ENCODE data around the gene CST6.

DNA sequence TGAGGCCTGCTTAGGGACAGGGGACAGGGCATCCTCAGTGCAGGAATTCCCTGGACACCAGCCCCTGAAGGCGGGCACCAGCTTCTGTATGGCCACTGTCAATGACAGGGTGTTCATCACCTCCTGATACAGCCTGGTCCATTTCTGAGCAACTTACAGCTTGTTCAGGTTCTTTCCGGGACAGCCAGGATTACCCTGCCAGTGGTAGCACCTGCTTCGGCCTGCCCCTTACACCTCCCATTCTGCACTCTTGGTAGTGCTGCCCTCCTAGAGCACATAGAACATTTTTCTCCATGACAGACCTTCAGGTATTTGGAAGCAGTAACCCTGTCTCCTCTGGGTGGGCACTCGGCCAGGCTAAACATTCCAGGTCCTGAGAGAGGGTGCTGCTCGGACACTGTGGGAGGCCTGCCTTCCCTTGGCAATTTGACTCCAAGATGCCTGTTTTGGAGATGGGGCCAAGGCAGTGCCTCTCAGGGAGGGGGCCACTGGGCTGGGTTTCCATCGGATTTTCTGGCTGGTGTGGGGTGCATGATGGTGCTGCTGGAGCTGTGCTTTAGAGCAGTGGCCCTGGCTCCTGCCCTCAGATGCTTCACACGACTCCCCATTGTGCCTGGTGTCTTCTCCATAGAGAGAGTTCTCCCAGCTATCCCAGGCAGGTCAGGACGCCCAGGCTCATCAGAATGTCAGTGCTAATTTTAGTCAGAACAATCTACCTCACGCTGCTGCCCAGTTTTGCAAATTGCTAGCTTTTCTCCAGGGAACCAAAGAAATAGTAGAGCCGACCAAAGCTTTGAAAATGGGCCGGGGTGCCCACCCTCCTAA, 35.9 kb downstream of the CST6 start:
- no peak for TF ChIP-seq RARB (CRISPR knock-in tag; IDR thresholded peaks at IDR 0.05)
- TF ChIP-seq ESRRG (CRISPR knock-in tag; IDR thresholded peaks at IDR 0.05): no peak
- no peak for TF ChIP-seq TSHZ2 (CRISPR knock-in tag; IDR thresholded peaks at IDR 0.05)
- no peak for TF ChIP-seq ZNF565 (CRISPR knock-in tag; conservative IDR thresholded peaks at IDR 0.05; ENCODE audit: low read depth)
- TF ChIP-seq GLIS3 (CRISPR knock-in tag; IDR thresholded peaks at IDR 0.05): no peak
- no peak for TF ChIP-seq OSR1 (CRISPR knock-in tag; IDR thresholded peaks at IDR 0.05)
- no peak for TF ChIP-seq TOX (CRISPR knock-in tag; IDR thresholded peaks at IDR 0.05; ENCODE audit: borderline replicate concordance)
- TF ChIP-seq PATZ1 (CRISPR knock-in tag; IDR thresholded peaks at IDR 0.05; ENCODE audit: borderline replicate concordance): no peak
- TF ChIP-seq ZFP30 (CRISPR knock-in tag; IDR thresholded peaks at IDR 0.05): no peak
- TF ChIP-seq ZNF70 (CRISPR knock-in tag; IDR thresholded peaks at IDR 0.05): no peak
- TF ChIP-seq PPARA (CRISPR knock-in tag; IDR thresholded peaks at IDR 0.05; ENCODE audit: borderline replicate concordance): no peak
- no peak for TF ChIP-seq POU6F1 (CRISPR knock-in tag; IDR thresholded peaks at IDR 0.05; ENCODE audit: borderline replicate concordance, low read depth)
- TF ChIP-seq BACH2 (CRISPR knock-in tag; IDR thresholded peaks at IDR 0.05; ENCODE audit: borderline replicate concordance): no peak
- no peak for TF ChIP-seq ZFP3 (CRISPR knock-in tag; IDR thresholded peaks at IDR 0.05)
